Activated CD8-positive, alpha-beta memory T cell treated with anti-CD3 and anti-CD28 coated beads for 48 hours (primary cell): ENCODE data around the gene MBOAT7.
A peak's percentile ranks its signal among the peaks of the same experiment; 100 is the strongest.
"Not testable (repeated sequence)": the region's sequence is repeated elsewhere in the genome, so short reads cannot be mapped to it uniquely, and the experiment has no call there.

Experiments
- DNase-seq, 3 experiments: peaks; one replicate each; pipeline ENCODE4 v3.0.0-alpha.2; 2020; ENCODE audit warnings: low read depth in 2 of 3, low spot score in 2 of 3

Gene MBOAT7

DNA sequence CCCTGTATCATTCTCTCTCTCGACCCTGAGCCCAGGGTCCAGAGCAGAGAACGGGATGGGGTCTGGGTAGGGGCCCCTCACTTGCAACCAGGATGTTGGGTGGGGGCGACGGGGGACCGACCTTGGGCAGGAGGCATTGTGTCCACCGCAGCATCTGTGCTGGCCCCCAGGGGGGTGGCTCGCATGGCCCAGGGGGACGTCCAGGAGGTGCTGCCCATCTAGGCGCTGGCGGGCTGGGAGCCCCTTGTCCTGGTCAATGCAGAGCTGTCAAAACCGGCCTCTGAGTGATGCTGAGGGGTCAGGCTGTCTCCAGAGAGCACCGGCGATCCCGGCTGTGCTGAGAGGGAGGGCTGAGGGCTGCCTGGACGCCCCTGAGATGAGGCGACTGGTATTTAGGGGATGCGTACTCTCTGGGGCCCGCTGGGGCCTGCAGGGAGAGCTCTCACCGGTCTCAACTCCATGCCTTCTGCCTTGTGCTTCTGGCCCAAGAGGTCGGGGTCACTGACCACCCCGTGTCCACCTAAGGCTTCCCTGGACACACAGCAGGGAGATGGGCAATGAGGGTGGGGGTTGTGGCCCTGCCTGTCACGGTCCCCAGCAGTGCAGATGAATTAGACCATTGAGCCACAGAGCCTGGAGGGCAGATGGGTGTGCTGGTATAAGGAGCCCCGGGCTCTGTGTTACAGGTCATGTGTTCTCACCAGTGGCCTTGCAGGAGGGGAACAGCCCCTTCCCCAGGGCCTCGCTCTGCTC is 19.9 kb upstream of the MBOAT7 start:
- DNase-seq: peak in 1 of 3 experiments; percentile 45

- DNase-seq: no peak
These were observed 19.3 kb upstream of the MBOAT7 start for GRCh38 chr19:54208784-54209057.

DNA sequence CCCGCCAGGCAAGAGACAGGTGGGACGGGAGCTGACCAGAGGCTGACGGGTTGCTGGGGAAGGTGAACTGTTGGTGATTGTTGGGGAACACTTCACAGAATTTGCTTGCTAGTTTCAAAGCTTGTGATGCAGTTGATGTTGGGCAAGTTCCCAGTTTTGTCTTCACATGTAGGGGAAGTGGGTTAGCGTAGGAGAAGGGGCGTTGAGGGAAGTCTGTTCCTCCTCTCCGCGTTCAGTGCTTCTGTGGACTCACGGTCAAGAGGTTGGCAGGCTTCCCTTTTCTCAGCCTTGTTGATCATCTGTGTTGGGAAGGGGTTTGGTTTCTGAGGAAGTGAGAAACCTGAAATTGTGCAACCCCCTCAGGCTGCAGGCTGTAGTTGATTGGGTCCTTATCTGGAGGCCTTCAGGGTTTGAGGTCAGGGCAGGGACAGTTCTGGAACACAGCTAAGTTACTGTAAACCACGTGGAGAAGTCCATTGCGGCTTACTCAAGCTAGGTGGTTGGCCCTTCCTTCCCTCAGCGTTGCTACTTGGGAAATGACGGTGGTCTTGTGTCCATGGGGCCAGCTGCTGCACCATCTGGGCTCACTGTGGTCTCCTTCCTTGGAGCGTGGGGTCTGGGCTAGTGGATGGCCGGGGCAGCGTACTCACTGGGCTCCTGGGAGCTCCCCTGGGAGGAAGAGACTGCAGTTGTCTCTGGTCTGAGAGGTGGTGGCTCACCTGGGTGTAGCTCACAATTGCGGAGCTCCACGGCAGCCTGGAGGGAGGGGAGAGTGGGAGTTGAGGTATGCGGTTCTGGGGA is 18.8 kb upstream of the MBOAT7 start:
- peak in 2 of 3 experiments; percentile 43 to 54 for DNase-seq

- no peak for DNase-seq
These were observed 18.2 kb upstream of the MBOAT7 start for GRCh38 chr19:54207676-54207982.

- not testable (repeated sequence) for DNase-seq
These were observed 17.8 kb upstream of the MBOAT7 start for GRCh38 chr19:54207193-54207592.

DNA sequence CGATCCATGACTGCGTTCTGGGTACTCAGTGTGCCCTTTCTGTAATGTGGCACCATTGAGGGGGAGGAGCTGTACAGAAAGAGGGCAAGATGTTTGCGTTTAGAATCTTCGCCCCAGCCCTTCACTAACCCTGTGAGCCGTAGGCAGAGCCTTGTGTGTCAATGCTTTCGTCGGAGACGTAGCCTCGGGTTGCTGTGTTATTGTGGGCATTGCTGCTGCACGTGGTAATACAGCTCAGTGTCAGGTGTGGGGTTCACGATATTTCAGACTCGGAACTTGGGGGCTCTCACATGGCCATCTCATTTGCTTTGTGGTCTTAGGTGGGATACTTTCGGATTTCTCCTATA is 17.4 kb upstream of the MBOAT7 start:
- no peak for DNase-seq

GRCh38 chr19:54206030-54206830 is 16.9 kb upstream of the MBOAT7 start:
- no peak for DNase-seq

DNA sequence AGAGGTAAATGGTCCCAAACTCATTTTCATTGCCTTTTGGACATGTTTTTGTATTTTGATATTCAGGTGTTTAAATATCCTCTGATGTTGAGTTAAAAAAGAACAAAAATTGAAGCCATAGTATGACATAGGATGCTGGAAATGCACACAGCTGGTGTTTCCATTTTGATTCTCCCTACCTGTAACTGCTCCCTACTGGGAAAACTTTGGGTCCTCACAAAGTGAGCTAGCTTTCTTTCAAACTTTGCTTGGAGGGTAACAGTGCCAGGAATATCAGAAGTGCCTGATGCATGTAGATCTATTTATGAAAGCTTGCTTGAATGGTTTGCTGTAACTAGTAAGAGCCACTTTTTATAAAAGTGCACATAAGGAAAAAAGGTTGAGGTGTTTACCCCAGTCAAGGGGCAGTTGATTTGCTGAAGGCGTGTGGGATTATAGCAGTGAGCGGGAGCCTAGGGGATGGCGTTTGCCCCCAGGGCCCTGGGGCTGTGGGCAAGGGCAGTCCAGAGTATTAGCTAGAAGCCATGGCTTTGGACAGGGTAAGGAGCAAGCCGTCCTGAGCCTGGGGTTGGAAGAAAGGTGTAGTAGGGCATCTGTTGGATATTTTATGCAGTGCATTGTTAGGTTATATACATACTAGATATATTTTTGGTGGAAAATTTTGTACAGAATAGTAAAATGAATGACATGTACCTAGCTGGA is 15.5 kb upstream of the MBOAT7 start:
- peak in 1 of 3 experiments; percentile 10 for DNase-seq

DNA sequence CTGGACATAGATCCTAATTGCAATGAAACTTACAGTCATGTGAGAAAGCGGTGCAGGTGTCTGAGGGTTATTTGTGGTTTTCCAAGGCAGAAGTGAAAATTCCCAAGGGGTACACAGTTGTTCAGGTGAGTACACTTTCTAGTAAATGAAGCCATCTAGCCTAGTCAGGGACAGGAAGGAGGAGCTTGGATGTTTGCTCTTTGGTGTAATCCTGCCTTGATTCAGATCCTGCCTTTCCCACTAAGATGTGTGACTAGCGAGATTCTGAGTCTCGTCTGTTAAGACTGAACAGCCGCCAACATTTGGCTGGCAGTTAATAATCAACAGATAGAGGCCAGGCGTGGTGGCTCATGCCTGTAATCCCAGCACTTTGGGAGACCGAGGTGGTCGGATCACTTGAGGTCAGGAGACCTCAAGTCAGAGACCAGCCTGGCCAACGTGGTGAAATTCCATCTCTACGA is 13.8 kb upstream of the MBOAT7 start:
- no peak for DNase-seq

DNA sequence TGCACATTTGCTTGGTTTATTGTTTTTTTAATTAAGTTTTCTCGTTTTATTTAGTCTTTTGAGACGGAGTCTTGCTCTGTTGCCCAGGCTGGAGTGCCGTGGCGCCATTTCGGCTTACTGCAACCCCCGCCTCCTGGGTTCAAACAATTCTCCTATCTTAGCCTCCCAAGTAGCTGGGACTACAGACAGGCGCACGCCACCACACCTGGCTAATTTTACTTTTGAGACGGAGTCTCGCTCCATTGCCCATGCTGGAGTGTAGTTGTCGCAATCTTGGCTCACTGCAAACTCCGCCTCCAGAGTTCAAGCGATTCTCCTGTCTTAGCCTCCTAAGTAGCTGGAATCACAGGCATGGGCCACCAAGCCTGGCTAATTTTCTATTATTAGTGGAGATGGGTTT is 12.6 kb upstream of the MBOAT7 start:
- DNase-seq: no peak

GRCh38 chr19:54201172-54201701 is 11.9 kb upstream of the MBOAT7 start:
- DNase-seq: no peak

DNA sequence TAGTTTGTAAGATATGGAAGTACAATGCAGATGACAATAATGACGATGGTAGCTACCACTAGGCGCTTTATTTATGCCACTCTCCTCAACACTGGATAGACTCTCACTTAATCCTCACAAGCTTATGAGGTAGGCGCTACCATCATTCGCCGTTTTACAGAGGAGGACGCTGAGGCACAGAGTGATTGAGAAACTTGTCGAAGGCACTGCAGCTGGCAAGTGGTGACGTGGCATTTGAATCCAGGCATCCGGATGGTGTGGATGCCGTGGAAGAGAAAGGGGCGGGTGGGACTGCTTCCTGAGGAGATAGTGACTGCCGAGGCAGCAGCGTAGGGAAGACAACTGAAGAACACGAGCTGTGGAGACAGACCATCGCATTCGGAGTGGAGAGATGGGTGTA is 10.0 kb upstream of the MBOAT7 start:
- DNase-seq: no peak

DNA sequence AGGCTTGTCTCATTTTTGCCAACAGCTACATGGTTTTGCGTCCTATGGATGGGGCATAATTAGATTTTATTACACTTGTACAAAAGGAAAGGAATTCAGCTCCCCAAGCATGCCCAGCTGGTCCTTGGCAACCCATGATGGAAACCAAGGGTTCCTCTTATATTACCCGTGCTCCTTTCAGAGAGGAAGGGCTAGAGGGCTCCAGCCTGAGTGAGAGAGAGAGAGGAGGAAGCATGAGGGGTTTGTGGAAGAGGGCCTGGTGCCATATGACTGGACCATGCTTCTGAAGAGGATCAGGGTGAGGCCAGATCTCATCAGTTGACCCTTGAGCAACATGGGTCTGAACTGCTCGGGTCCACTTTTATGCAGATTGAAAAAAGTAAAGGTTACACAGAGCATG is 7.7 kb upstream of the MBOAT7 start:
- no peak for DNase-seq

DNA sequence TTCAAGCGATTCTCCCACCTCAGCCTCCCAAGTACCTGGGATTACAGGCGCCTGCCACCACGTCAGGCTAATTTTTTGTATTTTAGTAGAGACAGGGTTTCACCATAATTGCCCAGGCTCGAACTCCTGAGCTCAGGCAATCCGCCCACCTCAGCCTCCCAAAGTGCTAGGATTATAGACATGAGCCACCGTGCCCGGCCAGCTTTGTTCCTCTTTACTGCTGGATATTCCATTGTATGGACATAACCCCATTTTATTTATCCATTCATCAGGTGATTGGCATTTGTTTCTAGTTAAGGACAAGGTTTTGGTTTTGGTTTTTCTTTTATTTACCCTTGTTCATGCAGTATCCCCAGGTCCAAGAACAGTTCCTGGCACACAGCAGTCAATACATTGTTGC is 7.2 kb upstream of the MBOAT7 start:
- DNase-seq: no peak

GRCh38 chr19:54194463-54194862 is 5.1 kb upstream of the MBOAT7 start:
- not testable (repeated sequence) for DNase-seq

DNA sequence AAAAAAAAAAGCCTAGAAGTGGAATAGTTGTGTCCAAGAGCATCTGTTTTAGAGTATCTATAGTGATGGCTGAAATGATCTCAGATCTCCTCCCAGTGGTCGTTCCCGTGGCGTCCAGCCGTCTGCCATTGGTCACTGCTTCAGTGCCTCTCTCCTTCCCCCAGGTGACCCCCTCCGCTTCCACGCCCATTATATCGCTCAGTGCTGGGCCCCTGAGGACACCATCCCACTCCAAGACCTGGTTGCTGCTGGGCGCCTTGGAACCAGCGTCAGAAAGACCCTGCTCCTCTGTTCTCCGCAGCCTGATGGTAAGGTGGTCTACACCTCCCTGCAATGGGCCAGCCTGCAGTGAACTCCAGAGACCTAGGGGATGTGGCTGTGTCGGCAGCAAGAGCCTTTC is 3.6 kb upstream of the MBOAT7 start:
- no peak for DNase-seq

- no peak for DNase-seq
These were observed 2.6 kb upstream of the MBOAT7 start for GRCh38 chr19:54191811-54192453.

GRCh38 chr19:54191011-54191810 is 1.8 kb upstream of the MBOAT7 start, which contains the start of gene TSEN34:
Gene TSEN34, plus strand, starts transcription at chr19:54191308. Its CDS starts 57 bp downstream, at chr19:54191365.
- DNase-seq: peak in 2 of 3 experiments; percentile 81 to 82

- DNase-seq: peak; percentile 96 to 99 (median 99)
These were observed 1.2 kb upstream of the MBOAT7 start for GRCh38 chr19:54190503-54191010.
